Lower leg skin (tissue), 3 donors: ENCODE measurements around the gene TFDP1.

Experiments
- CTCF ChIP-seq, 3 donors: fragments of 450-650 bp; IDR thresholded peaks; one replicate each; pipeline ENCODE4 v1.5.1; 2016; ENCODE audit warnings: antibody characterized with exemption in 3 of 3, mild to moderate bottlenecking in 3 of 3, moderate library complexity in 2 of 3
- POLR2A ChIP-seq, 2 donors: fragments of 450-650 bp; IDR thresholded peaks; one replicate each; pipeline ENCODE4 v1.6.1; 2016 to 2017; ENCODE audit warnings: antibody characterized with exemption in 2 of 2, mild to moderate bottlenecking in 1 of 2, moderate library complexity in 1 of 2

GRCh38 chr13:113598481-113598880, 13.9 kb downstream of the TFDP1 start:
- TF ChIP-seq CTCF (IDR thresholded peaks at IDR 0.05) (no peak), POLR2A (IDR thresholded peaks at IDR 0.05) (no peak)
